Lung (tissue), 12 donors: ENCODE results near the gene PLA2R1. TPM values are rescaled to one million over a fixed set of nuclear protein-coding genes. Genes with fewer than 3 reads are reported as not detected.

Experiments
- ATAC-seq: fragments of 200-7000 bp; cut with Tn5 transposase; one replicate; pipeline ENCODE4 v1.9.1; 2020; ENCODE audit warnings: moderate number of reproducible peaks; ENCODE audit not compliant: insufficient read depth, low FRiP score
- DNase-seq, 3 donors: peaks; one replicate each; pipeline ENCODE4 v3.0.0-alpha.2; 2013 to 2017
- H3K27ac ChIP-seq, 2 donors: one replicate each; pipeline ENCODE4 v1.5.1; 2013; ENCODE audit warnings: mild to moderate bottlenecking in 2 of 2, moderate library complexity in 2 of 2, control low read depth in 1 of 2, inconsistent platforms in 1 of 2, low read depth in 1 of 2, low read length in 1 of 2
- H3K27me3 ChIP-seq, 3 donors: one replicate each; pipeline ENCODE4 v1.5.1; 2013; ENCODE audit warnings: low read length in 2 of 3; ENCODE audit not compliant: control insufficient read depth in 3 of 3, insufficient read depth in 3 of 3
- H3K36me3 ChIP-seq, 4 donors: one replicate each; pipeline ENCODE4 v1.5.1; 2013; ENCODE audit warnings: low read length in 4 of 4, mild to moderate bottlenecking in 1 of 4, moderate library complexity in 1 of 4; ENCODE audit not compliant: control insufficient read depth in 4 of 4, insufficient read depth in 4 of 4
- H3K4me1 ChIP-seq, 5 donors: one replicate each; pipeline ENCODE4 v1.5.1; 2013; ENCODE audit warnings: low read length in 5 of 5, mild to moderate bottlenecking in 2 of 5, moderate library complexity in 1 of 5; ENCODE audit not compliant: control insufficient read depth in 5 of 5, insufficient read depth in 5 of 5
- H3K4me3 ChIP-seq: one replicate; pipeline ENCODE4 v1.5.1; 2013; ENCODE audit warnings: mild to moderate bottlenecking, control low read depth, moderate library complexity
- H3K9ac ChIP-seq, 2 donors: one replicate each; pipeline ENCODE4 v1.5.1; 2013; ENCODE audit warnings: low read length in 2 of 2, control low read depth in 1 of 2; ENCODE audit not compliant: insufficient read depth in 1 of 2
- H3K9me3 ChIP-seq, 4 donors: one replicate each; pipeline ENCODE4 v1.5.1; 2013; ENCODE audit warnings: low read length in 3 of 4, mild to moderate bottlenecking in 1 of 4, moderate library complexity in 1 of 4; ENCODE audit not compliant: control insufficient read depth in 4 of 4, insufficient read depth in 3 of 4
- WGBS, 2 donors: extraction: QIAGEN DNeasy Blood & Tissue Kit; methylation state at CpG; one replicate each; pipeline ENCODE4 v1.1.7; 2013; 5-methylcytosine and 5-hydroxymethylcytosine counted together
- polyA plus RNA-seq, 2 donors: library from polyadenylated mRNA; stranded (reverse); fragments of 200-250 nt; gene quantifications; one replicate each; pipeline ENCODE4 v1.2.1, GENCODE V29; 2013
- total RNA-seq, 2 donors: library from RNA; depleted of rRNA in 1 of 2; stranded (reverse); fragments of >200 nt in 1 of 2; gene quantifications; one replicate each; pipeline ENCODE4 v1.2.1, GENCODE V29; 2014 to 2021
- TF ChIP-seq, protein P1 (sequence below): IDR thresholded peaks from 2 replicates; pipeline ENCODE4 v1.5.1; 2012; ENCODE audit warnings: mild to moderate bottlenecking; ENCODE audit errors: control extremely low read depth, extremely low read depth
- donor health status: control.
- donor health status: control.
- donor health status: Bipolar disorder and iron deficiency.
- donor health status: healthy.
- donor health status: DM: yes; HTN: yes; CAD: no.

Gene PLA2R1
- total and polyA plus RNA-seq, 4 donors: 0.79 to 13.5 (median 2.3) TPM

- 6 to 28% methylated on average over 10 of the region's 10 CpGs for WGBS, 2 donors
- peaks cover 0 to 14% (median 0%) of the 10 kb centered on the region in 5 donors for H3K4me1 ChIP-seq
- H3K36me3 ChIP-seq: no peaks in the 10 kb centered on the region
- H3K27ac ChIP-seq: peak overlapping the region in 1 of 2 donors; percentile 79
- DNase-seq (peak in 2 of 3 donors; percentile 32 to 46), ATAC-seq (peak; percentile 48)
- no peaks in the 10 kb centered on the region for H3K9me3 ChIP-seq
- H3K4me3 ChIP-seq: peak overlapping the region; percentile 44
- no peaks in the 10 kb centered on the region for H3K27me3 ChIP-seq
- no peak overlapping the region for H3K9ac ChIP-seq
- TF ChIP-seq, protein P1, sequence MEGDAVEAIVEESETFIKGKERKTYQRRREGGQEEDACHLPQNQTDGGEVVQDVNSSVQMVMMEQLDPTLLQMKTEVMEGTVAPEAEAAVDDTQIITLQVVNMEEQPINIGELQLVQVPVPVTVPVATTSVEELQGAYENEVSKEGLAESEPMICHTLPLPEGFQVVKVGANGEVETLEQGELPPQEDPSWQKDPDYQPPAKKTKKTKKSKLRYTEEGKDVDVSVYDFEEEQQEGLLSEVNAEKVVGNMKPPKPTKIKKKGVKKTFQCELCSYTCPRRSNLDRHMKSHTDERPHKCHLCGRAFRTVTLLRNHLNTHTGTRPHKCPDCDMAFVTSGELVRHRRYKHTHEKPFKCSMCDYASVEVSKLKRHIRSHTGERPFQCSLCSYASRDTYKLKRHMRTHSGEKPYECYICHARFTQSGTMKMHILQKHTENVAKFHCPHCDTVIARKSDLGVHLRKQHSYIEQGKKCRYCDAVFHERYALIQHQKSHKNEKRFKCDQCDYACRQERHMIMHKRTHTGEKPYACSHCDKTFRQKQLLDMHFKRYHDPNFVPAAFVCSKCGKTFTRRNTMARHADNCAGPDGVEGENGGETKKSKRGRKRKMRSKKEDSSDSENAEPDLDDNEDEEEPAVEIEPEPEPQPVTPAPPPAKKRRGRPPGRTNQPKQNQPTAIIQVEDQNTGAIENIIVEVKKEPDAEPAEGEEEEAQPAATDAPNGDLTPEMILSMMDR: no peak
Observed at GRCh38 chr2:159904959-159905305, 157.5 kb downstream of the PLA2R1 start.

- Histone ChIP-seq H3K9ac (no peak within 1 kb of the TSS), H3K4me3 (peak within 1 kb of the TSS; percentile 44), H3K27me3 (no peaks in the 10 kb centered on the region), H3K9me3 (no peaks in the 10 kb centered on the region), H3K36me3 (no peaks in the 10 kb centered on the region), H3K27ac (peak within 1 kb of the TSS in 1 of 2 donors; percentile 79), H3K4me1 (peaks cover 0 to 14% (median 0%) of the 10 kb centered on the region in 5 donors)
- TF ChIP-seq, protein P1: no peak
- peak; percentile 95 for ATAC-seq
- WGBS, 2 donors: 1 to 3% methylated on average over 49 to 74 of the region's 74 CpGs
- peak; percentile 42 to 66 (median 58) for DNase-seq
Observed at GRCh38 chr2:159904127-159904958, 158.1 kb downstream of the PLA2R1 start, which contains the start of gene LY75. Gene LY75 (minus strand): TSS chr2:159904756.

- peak overlapping the region; percentile 44 for H3K4me3 ChIP-seq
- no peak overlapping the region for H3K9ac ChIP-seq
- H3K36me3 ChIP-seq: no peaks in the 10 kb centered on the region
- ATAC-seq: peak; percentile 38
- H3K27ac ChIP-seq: peak overlapping the region in 1 of 2 donors; percentile 62
- peaks cover 0 to 14% (median 0%) of the 10 kb centered on the region in 5 donors for H3K4me1 ChIP-seq
- H3K27me3 ChIP-seq: no peaks in the 10 kb centered on the region
- 7 to 15% methylated on average over 17 of the region's 17 CpGs for WGBS, 2 donors
- DNase-seq: no peak
- TF ChIP-seq, protein P1: no peak
- H3K9me3 ChIP-seq: no peaks in the 10 kb centered on the region
Observed at GRCh38 chr2:159903443-159904126, 158.8 kb downstream of the PLA2R1 start.
